Neural progenitor cell (in vitro differentiated cells): Measurements from ENCODE around the gene NUP210. TPM values are rescaled to one million over a fixed set of nuclear protein-coding genes. Genes with fewer than 3 reads are reported as not detected.

Experiments used
- DNase-seq: peaks from one replicate; pipeline ENCODE4 v3.0.0-alpha.2; 2016; ENCODE audit warnings: low spot score
- H2AFZ ChIP-seq: fragments of 200-600 bp; sonication (generic); replicated peaks from 2 replicates; pipeline ENCODE4 v1.6.1; 2016; ENCODE audit warnings: antibody characterized with exemption
- H3F3A ChIP-seq: fragments of 200-600 bp; sonication (generic); 2 replicates; pipeline ENCODE4 v1.6.1; 2016; ENCODE audit warnings: antibody characterized with exemption, low read depth
- H3K27ac ChIP-seq: fragments of 200-600 bp; sonication (generic); 2 replicates; pipeline ENCODE4 v1.5.1; 2016; ENCODE audit warnings: mild to moderate bottlenecking
- H3K27me3 ChIP-seq: fragments of 200-600 bp; sonication (generic); 2 replicates; pipeline ENCODE4 v1.6.1; 2016; ENCODE audit warnings: mild to moderate bottlenecking, moderate library complexity
- H3K36me3 ChIP-seq: fragments of 200-600 bp; sonication (generic); 2 replicates; pipeline ENCODE4 v1.5.1; 2016
- H3K4me1 ChIP-seq: fragments of 200-600 bp; sonication (generic); 2 replicates; pipeline ENCODE4 v1.6.1; 2016; ENCODE audit warnings: mixed run types
- H3K4me2 ChIP-seq: fragments of 200-600 bp; sonication (generic); 2 replicates; pipeline ENCODE4 v1.6.1; 2016
- H3K4me3 ChIP-seq: fragments of 200-600 bp; sonication (generic); 2 replicates; pipeline ENCODE4 v1.5.1; 2016
- H3K79me2 ChIP-seq: fragments of 200-600 bp; sonication (generic); 2 replicates; pipeline ENCODE4 v1.6.1; 2016; ENCODE audit warnings: low read depth
- H3K9ac ChIP-seq: fragments of 200-600 bp; sonication (generic); 2 replicates; pipeline ENCODE4 v1.6.1; 2016
- H3K9me3 ChIP-seq: fragments of 200-600 bp; sonication (generic); 2 replicates; pipeline ENCODE4 v1.5.1; 2016; ENCODE audit warnings: low read depth
- H4K20me1 ChIP-seq: fragments of 200-600 bp; sonication (generic); 2 replicates; pipeline ENCODE4 v1.6.1; 2016; ENCODE audit warnings: low read depth
- H3K27ac Mint-ChIP-seq: 3 replicates; pipeline ENCODE4 v1.8.0; 2021; ENCODE audit warnings: mixed read lengths
- H3K27me3 Mint-ChIP-seq: 2 replicates; pipeline ENCODE4 v1.8.0; 2022; ENCODE audit warnings: low read depth, mild to moderate bottlenecking, inconsistent platforms, moderate library complexity, mixed read lengths; ENCODE audit not compliant: insufficient read depth
- H3K36me3 Mint-ChIP-seq: 3 replicates; pipeline ENCODE4 v1.8.0; 2021; ENCODE audit warnings: mixed read lengths
- H3K4me1 Mint-ChIP-seq: 3 replicates; pipeline ENCODE4 v1.8.0; 2021; ENCODE audit warnings: mixed read lengths
- H3K4me3 Mint-ChIP-seq: 3 replicates; pipeline ENCODE4 v1.8.0; 2021; ENCODE audit warnings: mild to moderate bottlenecking, moderate library complexity, mixed read lengths
- H3K9me3 Mint-ChIP-seq: 3 replicates; pipeline ENCODE4 v1.8.0; 2020; ENCODE audit warnings: mixed read lengths
- EZH2 ChIP-seq: fragments of 200-600 bp; sonication (generic); IDR thresholded peaks from 2 replicates; pipeline ENCODE4 v1.6.1; 2017; ENCODE audit warnings: antibody characterized with exemption, mild to moderate bottlenecking, moderate library complexity
- EZH2phosphoT487 ChIP-seq: fragments of 200-600 bp; sonication (generic); IDR thresholded peaks from 2 replicates; pipeline ENCODE4 v1.6.1; 2017; ENCODE audit warnings: antibody characterized with exemption
- total RNA-seq: library from RNA; depleted of rRNA; stranded (reverse); fragments of >200 nt; gene quantifications from 2 replicates; pipeline ENCODE4 v1.2.3, GENCODE V29; 2015; ENCODE audit warnings: low replicate concordance
- TF ChIP-seq, protein P1 (sequence below): fragments of 200-600 bp; sonication (generic); IDR thresholded peaks from 2 replicates; pipeline ENCODE4 v1.5.1; 2017; ENCODE audit warnings: antibody characterized with exemption, mild to moderate bottlenecking

Gene NUP210
- total RNA-seq, 1 donor from 2014 or later, result 37.1 TPM

DNA sequence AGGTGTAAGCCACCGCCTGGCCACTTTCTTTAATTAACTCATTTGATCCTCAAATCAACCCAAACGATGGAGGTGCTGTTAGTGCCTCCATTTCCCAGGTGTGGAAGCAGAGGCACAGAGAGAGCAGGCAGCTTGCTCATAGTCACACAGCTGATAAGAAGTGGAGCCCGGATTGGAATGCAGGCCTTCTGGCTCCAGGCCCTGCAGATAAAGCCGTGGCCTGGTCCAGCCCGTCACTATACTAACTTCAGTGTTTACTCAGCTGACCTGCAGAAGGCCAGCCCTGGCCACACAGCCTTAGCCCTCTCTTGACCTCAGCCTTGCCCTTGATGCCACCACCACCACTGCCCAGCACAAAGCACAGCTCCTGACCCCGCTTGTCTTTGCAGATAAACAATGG lies 116.7 kb downstream of the NUP210 start:
- Histone ChIP-seq H4K20me1 (no peaks in the 10 kb centered on the region), H3K27ac (no peak overlapping the region), H3F3A (peaks cover 19% of the 10 kb centered on the region), H3K27me3 (no peaks in the 10 kb centered on the region), H3K79me2 (no peaks in the 10 kb centered on the region), H3K36me3 (no peaks in the 10 kb centered on the region), H3K9ac (no peak overlapping the region), H3K9me3 (no peaks in the 10 kb centered on the region), H3K4me2 (no peak overlapping the region), H3K4me3 (no peak overlapping the region), H2AFZ (no peak overlapping the region), H3K4me1 (peaks cover 8% of the 10 kb centered on the region)
- no peak for DNase-seq
- Mint-ChIP-seq H3K27ac (peak overlapping the region; percentile 30), H3K4me1 (peaks cover 24% of the 10 kb centered on the region), H3K9me3 (no peaks in the 10 kb centered on the region), H3K4me3 (no peak overlapping the region), H3K36me3 (no peaks in the 10 kb centered on the region), H3K27me3 (peaks cover 8% of the 10 kb centered on the region)
- TF ChIP-seq EZH2phosphoT487 (no peak), EZH2 (no peak)
- TF ChIP-seq, protein P1, sequence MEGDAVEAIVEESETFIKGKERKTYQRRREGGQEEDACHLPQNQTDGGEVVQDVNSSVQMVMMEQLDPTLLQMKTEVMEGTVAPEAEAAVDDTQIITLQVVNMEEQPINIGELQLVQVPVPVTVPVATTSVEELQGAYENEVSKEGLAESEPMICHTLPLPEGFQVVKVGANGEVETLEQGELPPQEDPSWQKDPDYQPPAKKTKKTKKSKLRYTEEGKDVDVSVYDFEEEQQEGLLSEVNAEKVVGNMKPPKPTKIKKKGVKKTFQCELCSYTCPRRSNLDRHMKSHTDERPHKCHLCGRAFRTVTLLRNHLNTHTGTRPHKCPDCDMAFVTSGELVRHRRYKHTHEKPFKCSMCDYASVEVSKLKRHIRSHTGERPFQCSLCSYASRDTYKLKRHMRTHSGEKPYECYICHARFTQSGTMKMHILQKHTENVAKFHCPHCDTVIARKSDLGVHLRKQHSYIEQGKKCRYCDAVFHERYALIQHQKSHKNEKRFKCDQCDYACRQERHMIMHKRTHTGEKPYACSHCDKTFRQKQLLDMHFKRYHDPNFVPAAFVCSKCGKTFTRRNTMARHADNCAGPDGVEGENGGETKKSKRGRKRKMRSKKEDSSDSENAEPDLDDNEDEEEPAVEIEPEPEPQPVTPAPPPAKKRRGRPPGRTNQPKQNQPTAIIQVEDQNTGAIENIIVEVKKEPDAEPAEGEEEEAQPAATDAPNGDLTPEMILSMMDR, result no peak

DNA sequence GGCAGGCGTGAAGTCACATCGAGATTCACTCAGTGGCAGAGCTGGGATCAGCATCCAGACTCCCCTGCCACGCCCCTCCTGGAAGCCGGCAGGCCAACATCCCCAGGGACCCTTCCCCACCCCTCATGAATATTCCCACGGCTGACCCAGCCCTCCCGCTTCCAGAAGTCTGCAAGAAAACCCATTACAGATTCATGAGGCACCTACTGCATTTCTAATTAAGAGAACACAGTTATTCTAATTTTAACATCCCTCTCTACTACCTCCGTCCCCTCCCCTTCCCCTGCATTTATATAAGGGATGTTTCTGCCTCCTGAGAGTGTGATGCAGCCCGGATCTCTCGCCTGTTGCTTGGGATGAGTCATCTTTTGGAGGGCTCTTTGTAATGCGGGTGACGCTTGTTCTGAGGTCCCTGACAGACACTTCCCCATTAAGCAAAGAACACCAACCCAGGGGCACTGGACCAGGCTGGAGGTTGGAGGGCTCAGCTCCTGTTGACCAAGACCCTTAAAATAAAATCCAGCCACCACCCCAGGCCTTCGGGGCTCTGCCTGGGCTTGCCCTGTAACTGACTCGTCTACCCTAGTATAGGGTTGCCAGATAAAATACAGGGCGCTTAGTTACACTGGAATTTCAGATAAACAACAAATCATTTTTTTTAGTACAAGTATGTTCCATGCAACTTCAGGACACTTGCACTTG lies 118.7 kb downstream of the NUP210 start:
- Mint-ChIP-seq H3K4me1 (peaks cover 39% of the 10 kb centered on the region), H3K4me3 (peak overlapping the region; percentile 30), H3K27me3 (peaks cover 8% of the 10 kb centered on the region), H3K36me3 (no peaks in the 10 kb centered on the region), H3K9me3 (no peaks in the 10 kb centered on the region), H3K27ac (no peak overlapping the region)
- Histone ChIP-seq H3K4me2 (peak overlapping the region; percentile 15), H3K4me1 (peaks cover 23% of the 10 kb centered on the region), H3K79me2 (no peaks in the 10 kb centered on the region), H3F3A (peaks cover 20% of the 10 kb centered on the region), H3K36me3 (no peaks in the 10 kb centered on the region), H2AFZ (peak overlapping the region; percentile 21), H4K20me1 (no peaks in the 10 kb centered on the region), H3K9ac (no peak overlapping the region), H3K4me3 (no peak overlapping the region), H3K9me3 (no peaks in the 10 kb centered on the region), H3K27ac (no peak overlapping the region), H3K27me3 (no peaks in the 10 kb centered on the region)
- no peak for TF ChIP-seq EZH2phosphoT487
- no peak for TF ChIP-seq EZH2
- TF ChIP-seq, protein P1, result no peak
- DNase-seq, result peak; percentile 41

DNA sequence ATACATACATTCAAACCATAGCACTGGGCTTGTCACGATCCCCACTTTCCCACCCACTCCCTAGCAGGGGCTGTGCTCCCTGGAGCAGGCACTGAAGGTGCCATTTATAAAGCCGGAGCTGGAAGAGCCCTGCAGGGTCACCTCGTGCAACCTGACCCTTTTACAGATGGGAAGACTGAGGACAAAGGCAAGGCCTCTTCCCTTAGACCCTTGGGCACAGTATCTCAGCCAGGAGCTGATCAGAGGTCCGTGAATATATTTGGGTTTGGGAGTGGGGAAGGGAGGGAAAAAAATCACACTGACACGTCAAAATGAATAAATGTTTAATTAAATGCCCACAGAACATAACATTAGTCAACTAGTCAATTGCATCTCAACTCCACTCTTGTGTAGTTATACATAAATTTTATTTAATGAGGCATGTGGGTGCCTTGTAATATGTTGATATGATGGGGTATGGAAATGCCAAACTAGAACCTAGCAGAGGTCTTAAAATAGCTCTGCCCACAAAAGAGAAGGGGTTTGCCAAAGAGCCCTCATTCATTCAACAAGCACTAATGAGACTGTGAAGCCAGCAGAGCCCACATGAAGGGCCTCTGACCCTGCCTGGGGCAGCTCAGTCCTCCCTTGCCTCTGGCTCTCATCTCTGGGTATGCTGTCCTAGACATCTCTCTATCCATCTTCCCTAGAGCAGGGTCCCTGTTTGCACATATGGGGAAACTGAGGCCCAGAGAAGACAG lies 119.4 kb downstream of the NUP210 start:
- no peaks in the 10 kb centered on the region for H3K9me3 ChIP-seq
- peak overlapping the region; percentile 30 for H3K4me3 Mint-ChIP-seq
- no peaks in the 10 kb centered on the region for H3K27me3 ChIP-seq
- H3K79me2 ChIP-seq, result no peaks in the 10 kb centered on the region
- peak overlapping the region; percentile 15 for H3K4me2 ChIP-seq
- H3K36me3 Mint-ChIP-seq, result no peaks in the 10 kb centered on the region
- H3K4me1 Mint-ChIP-seq, result peaks cover 41% of the 10 kb centered on the region
- no peak overlapping the region for H3K9ac ChIP-seq
- no peaks in the 10 kb centered on the region for H4K20me1 ChIP-seq
- TF ChIP-seq EZH2, result no peak
- TF ChIP-seq, protein P1, result no peak
- no peak for TF ChIP-seq EZH2phosphoT487
- H3F3A ChIP-seq, result peaks cover 20% of the 10 kb centered on the region
- H3K4me1 ChIP-seq, result peaks cover 23% of the 10 kb centered on the region
- H3K36me3 ChIP-seq, result no peaks in the 10 kb centered on the region
- H2AFZ ChIP-seq, result peak overlapping the region; percentile 21
- no peak for DNase-seq
- H3K9me3 Mint-ChIP-seq, result no peaks in the 10 kb centered on the region
- no peak overlapping the region for H3K27ac ChIP-seq
- H3K27me3 Mint-ChIP-seq, result peaks cover 6% of the 10 kb centered on the region
- no peak overlapping the region for H3K4me3 ChIP-seq
- no peak overlapping the region for H3K27ac Mint-ChIP-seq
